H9 (cell line): ENCODE results near the gene H6PD. TPM values are rescaled to one million over a fixed set of nuclear protein-coding genes. Genes with fewer than 3 reads are reported as not detected.

Experiments
- DNase-seq: peaks from one replicate; pipeline ENCODE4 v3.0.0-alpha.2; 2017
- H2AFZ ChIP-seq: one replicate; pipeline ENCODE4 v1.6.1; 2013; ENCODE audit warnings: mild to moderate bottlenecking, low read length, control low read depth, moderate library complexity
- H2AK5ac ChIP-seq: 2 replicates; pipeline ENCODE4 v1.6.1; 2013; ENCODE audit warnings: low read length, control low read depth, mixed read lengths; ENCODE audit not compliant: insufficient read length
- H2BK120ac ChIP-seq: one replicate; pipeline ENCODE4 v1.6.1; 2013; ENCODE audit warnings: low read depth, mild to moderate bottlenecking, low read length, control low read depth, inconsistent platforms; ENCODE audit not compliant: poor library complexity, severe bottlenecking
- H2BK12ac ChIP-seq: 2 replicates; pipeline ENCODE4 v1.6.1; 2013; ENCODE audit warnings: low read length, control low read depth, mixed read lengths, low read depth; ENCODE audit not compliant: insufficient read length
- H2BK15ac ChIP-seq: 2 replicates; pipeline ENCODE4 v1.6.1; 2013; ENCODE audit warnings: low read depth, low read length, control low read depth
- H2BK20ac ChIP-seq: one replicate; pipeline ENCODE4 v1.6.1; 2013; ENCODE audit warnings: low read depth, mild to moderate bottlenecking, low read length, control low read depth, inconsistent platforms; ENCODE audit not compliant: poor library complexity, severe bottlenecking
- H2BK5ac ChIP-seq: 2 replicates; pipeline ENCODE4 v1.6.1; 2013; ENCODE audit warnings: low read length, control low read depth, mixed read lengths; ENCODE audit not compliant: insufficient read length
- H3K14ac ChIP-seq: 2 replicates; pipeline ENCODE4 v1.6.1; 2013; ENCODE audit warnings: low read length, control low read depth; ENCODE audit not compliant: insufficient read depth
- H3K18ac ChIP-seq: 2 replicates; pipeline ENCODE4 v1.6.1; 2013; ENCODE audit warnings: low read depth, mild to moderate bottlenecking, mixed read lengths, low read length, control low read depth; ENCODE audit not compliant: insufficient read length
- H3K23ac ChIP-seq: 2 replicates; pipeline ENCODE4 v1.6.1; 2013; ENCODE audit warnings: low read length, control low read depth, mixed read lengths, low read depth; ENCODE audit not compliant: insufficient read length
- H3K23me2 ChIP-seq: 2 replicates; pipeline ENCODE4 v1.6.1; 2013; ENCODE audit warnings: low read depth, mild to moderate bottlenecking, mixed read lengths, low read length, control low read depth; ENCODE audit not compliant: insufficient read length, poor library complexity, severe bottlenecking
- H3K27ac ChIP-seq: 2 replicates; pipeline ENCODE4 v1.5.1; 2013; ENCODE audit warnings: low read length, control low read depth, mixed read lengths, low read depth; ENCODE audit not compliant: insufficient read length
- H3K27me3 ChIP-seq: 2 replicates; pipeline ENCODE4 v1.6.1; 2013; ENCODE audit warnings: low read length, control low read depth, inconsistent platforms; ENCODE audit not compliant: insufficient read depth
- H3K4ac ChIP-seq: 2 replicates; pipeline ENCODE4 v1.6.1; 2013; ENCODE audit warnings: low read depth, mild to moderate bottlenecking, control low read depth, inconsistent platforms, low read length, moderate library complexity
- H3K4me1 ChIP-seq: 2 replicates; pipeline ENCODE4 v1.6.1; 2013; ENCODE audit warnings: low read length, control low read depth, inconsistent platforms; ENCODE audit not compliant: insufficient read depth
- H3K4me2 ChIP-seq: 2 replicates; pipeline ENCODE4 v1.6.1; 2013; ENCODE audit warnings: low read length, control low read depth, mixed read lengths; ENCODE audit not compliant: insufficient read length, insufficient read depth
- H3K56ac ChIP-seq: 2 replicates; pipeline ENCODE4 v1.6.1; 2013; ENCODE audit warnings: low read depth, mild to moderate bottlenecking, mixed read lengths, low read length, control low read depth; ENCODE audit not compliant: insufficient read length
- H3K79me1 ChIP-seq: 2 replicates; pipeline ENCODE4 v1.6.1; 2013; ENCODE audit warnings: low read depth, mild to moderate bottlenecking, moderate library complexity, low read length, control low read depth, inconsistent platforms; ENCODE audit not compliant: insufficient read depth, poor library complexity, severe bottlenecking
- H3K79me2 ChIP-seq: 2 replicates; pipeline ENCODE4 v1.6.1; 2013; ENCODE audit warnings: low read length, control low read depth, inconsistent platforms; ENCODE audit not compliant: insufficient read depth
- H3K9ac ChIP-seq: 2 replicates; pipeline ENCODE4 v1.6.1; 2013; ENCODE audit warnings: low read length, control low read depth, mixed read lengths; ENCODE audit not compliant: insufficient read length; ENCODE audit errors: extremely low read depth
- H3K9me3 ChIP-seq: one replicate; pipeline ENCODE4 v1.6.1; 2013; ENCODE audit warnings: low read depth, low read length, inconsistent platforms; ENCODE audit not compliant: control insufficient read depth
- H3T11ph ChIP-seq: one replicate; pipeline ENCODE4 v1.6.1; 2013; ENCODE audit warnings: mild to moderate bottlenecking, low read length, control low read depth, inconsistent platforms
- H4K20me1 ChIP-seq: one replicate; pipeline ENCODE4 v1.6.1; 2013; ENCODE audit not compliant: control insufficient read depth, insufficient read length, insufficient read depth
- H4K5ac ChIP-seq: 2 replicates; pipeline ENCODE4 v1.6.1; 2013; ENCODE audit warnings: low read depth, mild to moderate bottlenecking, mixed read lengths, low read length, control low read depth; ENCODE audit not compliant: insufficient read length
- H4K8ac ChIP-seq: replicated peaks from 2 replicates; pipeline ENCODE4 v1.6.1; 2013; ENCODE audit warnings: low read length, control low read depth, mixed read lengths, low read depth; ENCODE audit not compliant: insufficient read length
- H4K91ac ChIP-seq: 2 replicates; pipeline ENCODE4 v1.6.1; 2013; ENCODE audit warnings: low read depth, mild to moderate bottlenecking, moderate library complexity, mixed read lengths, low read length, control low read depth; ENCODE audit not compliant: insufficient read length
- H3K27ac Mint-ChIP-seq, 3 experiments: 2 replicates in 2 of 3; 3 replicates in 1 of 3; pipeline ENCODE4 v1.8.0; 2020 to 2021; ENCODE audit warnings: mixed read lengths in 3 of 3, mild to moderate bottlenecking in 1 of 3, moderate library complexity in 1 of 3
- H3K27me3 Mint-ChIP-seq: 2 replicates; pipeline ENCODE4 v1.8.0; 2021; ENCODE audit warnings: low read depth, mild to moderate bottlenecking, moderate library complexity, mixed read lengths
- H3K36me3 Mint-ChIP-seq, 3 experiments: 2 replicates in 2 of 3; 3 replicates in 1 of 3; pipeline ENCODE4 v1.8.0; 2020 to 2021; ENCODE audit warnings: low read depth in 3 of 3, mixed read lengths in 3 of 3; ENCODE audit not compliant: insufficient read depth in 1 of 3
- H3K4me1 Mint-ChIP-seq, 2 experiments: 2 replicates each; pipeline ENCODE4 v1.8.0; 2020; ENCODE audit warnings: mixed read lengths in 2 of 2
- H3K4me3 Mint-ChIP-seq, 2 experiments: 2 replicates in 1 of 2; 3 replicates in 1 of 2; pipeline ENCODE4 v1.8.0; 2020 to 2021; ENCODE audit warnings: mild to moderate bottlenecking in 2 of 2, mixed read lengths in 2 of 2, moderate library complexity in 1 of 2
- H3K9me3 Mint-ChIP-seq, 2 experiments: 2 replicates in 1 of 2; 3 replicates in 1 of 2; pipeline ENCODE4 v1.8.0; 2020; ENCODE audit warnings: mild to moderate bottlenecking in 2 of 2, mixed read lengths in 2 of 2, moderate library complexity in 1 of 2
- WGBS: extraction: QIAGEN DNeasy Blood & Tissue Kit; methylation state at CpG from one replicate; pipeline ENCODE4 v1.1.7; 2013; ENCODE audit warnings: missing lambda C conversion rate, low lambda C conversion rate, mixed read lengths; ENCODE audit not compliant: insufficient read length; ENCODE audit errors: extremely low coverage; 5-methylcytosine and 5-hydroxymethylcytosine counted together
- total RNA-seq: library from RNA; stranded (reverse); gene quantifications from 2 replicates; pipeline ENCODE4 v1.2.1, GENCODE V29; 2021
- TF ChIP-seq, protein P1 (sequence below): fragments of 200-600 bp; sonication (generic); conservative IDR thresholded peaks from 3 replicates; pipeline ENCODE4 v1.8.0; 2021; ENCODE audit warnings: antibody characterized with exemption, mild to moderate bottlenecking

Gene H6PD
- total RNA-seq, 1 experiment from 2014 or later: 7.9 TPM

- no peak overlapping the region for H4K91ac ChIP-seq
- H3K4me2 ChIP-seq: no peak overlapping the region
- H4K5ac ChIP-seq: no peak overlapping the region
- Mint-ChIP-seq H3K9me3 (no peaks in the 10 kb centered on the region), H3K4me1 (peaks cover 3 to 16% of the 10 kb centered on the region in 2 experiments; a peak in 2 of 4 replicates), H3K27me3 (peaks cover 5% of the 10 kb centered on the region), H3K4me3 (no peak overlapping the region), H3K27ac (no peak overlapping the region; a peak in 1 of 7 replicates), H3K36me3 (no peaks in the 10 kb centered on the region; a peak in 1 of 7 replicates)
- H3K18ac ChIP-seq: no peak overlapping the region
- no peak overlapping the region for H2BK5ac ChIP-seq
- H2BK12ac ChIP-seq: no peak overlapping the region
- no peak overlapping the region for H3K9ac ChIP-seq
- no peaks in the 10 kb centered on the region for H3K23me2 ChIP-seq
- no peak overlapping the region for H3K14ac ChIP-seq
- TF ChIP-seq, protein P1, sequence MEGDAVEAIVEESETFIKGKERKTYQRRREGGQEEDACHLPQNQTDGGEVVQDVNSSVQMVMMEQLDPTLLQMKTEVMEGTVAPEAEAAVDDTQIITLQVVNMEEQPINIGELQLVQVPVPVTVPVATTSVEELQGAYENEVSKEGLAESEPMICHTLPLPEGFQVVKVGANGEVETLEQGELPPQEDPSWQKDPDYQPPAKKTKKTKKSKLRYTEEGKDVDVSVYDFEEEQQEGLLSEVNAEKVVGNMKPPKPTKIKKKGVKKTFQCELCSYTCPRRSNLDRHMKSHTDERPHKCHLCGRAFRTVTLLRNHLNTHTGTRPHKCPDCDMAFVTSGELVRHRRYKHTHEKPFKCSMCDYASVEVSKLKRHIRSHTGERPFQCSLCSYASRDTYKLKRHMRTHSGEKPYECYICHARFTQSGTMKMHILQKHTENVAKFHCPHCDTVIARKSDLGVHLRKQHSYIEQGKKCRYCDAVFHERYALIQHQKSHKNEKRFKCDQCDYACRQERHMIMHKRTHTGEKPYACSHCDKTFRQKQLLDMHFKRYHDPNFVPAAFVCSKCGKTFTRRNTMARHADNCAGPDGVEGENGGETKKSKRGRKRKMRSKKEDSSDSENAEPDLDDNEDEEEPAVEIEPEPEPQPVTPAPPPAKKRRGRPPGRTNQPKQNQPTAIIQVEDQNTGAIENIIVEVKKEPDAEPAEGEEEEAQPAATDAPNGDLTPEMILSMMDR: no peak
- H3K27me3 ChIP-seq: no peaks in the 10 kb centered on the region
- H2BK120ac ChIP-seq: no peak overlapping the region
- H2BK15ac ChIP-seq: no peak overlapping the region
- no peak for DNase-seq
- H3K9me3 ChIP-seq: no peaks in the 10 kb centered on the region
- H3K56ac ChIP-seq: no peak overlapping the region
- no peak overlapping the region for H3K27ac ChIP-seq
- no peaks in the 10 kb centered on the region for H3K79me1 ChIP-seq
- H3K23ac ChIP-seq: no peak overlapping the region
- H3K4ac ChIP-seq: no peak overlapping the region
- H3K79me2 ChIP-seq: no peaks in the 10 kb centered on the region
- no CpG with 5 or more reads among the region's 7 CpGs for WGBS
- no peaks in the 10 kb centered on the region for H3K4me1 ChIP-seq
- H2AFZ ChIP-seq: no peak overlapping the region
- no peak overlapping the region for H2BK20ac ChIP-seq
- H4K20me1 ChIP-seq: no peaks in the 10 kb centered on the region
- H3T11ph ChIP-seq: no peak overlapping the region
- H4K8ac ChIP-seq: no peak overlapping the region
- H2AK5ac ChIP-seq: no peak overlapping the region
Observed at GRCh38 chr1:9309991-9310390, 75.4 kb downstream of the H6PD start.
